Measurements from ENCODE around the gene NFKBIB.

Gene NFKBIB

DNA sequence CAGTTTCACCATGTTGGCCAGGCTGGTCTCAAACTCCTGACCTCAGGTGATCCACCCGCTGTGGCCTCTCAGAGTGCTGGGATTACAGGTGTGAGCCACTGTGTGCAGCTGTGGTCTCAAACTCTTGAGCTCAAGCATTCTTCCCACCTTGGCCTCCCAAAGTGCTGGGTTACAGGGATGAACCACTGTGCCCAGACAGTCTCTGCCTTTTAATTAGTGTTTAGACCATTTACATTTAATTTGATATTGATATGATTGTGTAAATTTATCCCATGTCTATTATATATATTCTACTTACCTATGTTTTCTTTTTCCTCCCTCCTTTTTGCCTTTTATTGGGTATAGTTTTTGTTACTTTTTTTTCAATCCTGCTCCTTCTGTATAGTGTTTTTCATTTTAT lies 1.9 kb downstream of the NFKBIB start:
- H3K4me3 ChIP-seq (ENCODE audit: low read depth, low read length) = no peak overlapping the region

DNA sequence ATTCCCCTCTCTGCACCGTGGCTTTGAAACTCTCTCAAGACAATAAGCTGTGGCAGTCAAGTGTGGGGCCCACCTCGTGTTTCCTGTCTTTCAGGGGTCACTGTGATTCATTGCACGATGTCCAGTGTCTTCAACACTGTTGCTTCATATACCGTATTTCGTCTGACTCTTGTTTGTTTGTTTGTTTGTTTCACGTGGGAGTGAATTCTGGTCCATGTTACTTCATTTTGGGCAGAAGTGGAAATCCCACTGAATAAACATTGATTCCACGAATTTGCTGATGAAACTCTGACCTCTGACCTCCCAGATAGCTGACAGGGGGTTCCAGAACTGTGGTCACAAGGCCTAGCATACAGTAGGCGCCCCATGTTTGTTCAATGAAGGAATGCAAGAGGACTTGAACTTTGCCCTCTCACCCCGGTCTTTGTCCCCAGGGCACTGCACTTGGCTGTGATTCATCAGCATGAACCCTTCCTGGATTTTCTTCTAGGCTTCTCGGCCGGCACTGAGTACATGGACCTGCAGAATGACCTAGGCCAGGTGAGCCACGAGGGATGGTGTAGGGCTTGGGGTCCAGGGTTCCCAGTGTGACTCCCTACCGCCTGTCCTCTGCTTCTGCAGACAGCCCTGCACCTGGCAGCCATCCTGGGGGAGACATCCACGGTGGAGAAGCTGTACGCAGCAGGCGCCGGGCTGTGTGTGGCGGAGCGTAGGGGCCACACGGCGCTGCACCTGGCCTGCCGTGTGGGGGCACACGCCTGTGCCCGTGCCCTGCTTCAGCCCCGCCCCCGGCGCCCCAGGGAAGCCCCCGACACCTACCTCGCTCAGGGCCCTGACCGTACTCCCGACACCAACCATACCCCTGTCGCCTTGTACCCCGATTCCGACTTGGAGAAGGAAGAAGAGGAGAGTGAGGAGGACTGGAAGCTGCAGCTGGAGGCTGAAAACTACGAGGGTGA lies 5.1 kb downstream of the NFKBIB start:
- H3K4me3 ChIP-seq (ENCODE audit: low read depth, low read length) = no peak overlapping the region

GRCh38 chr19:38905620-38906019 lies 5.9 kb downstream of the NFKBIB start:
- no peak overlapping the region for H3K4me3 ChIP-seq (ENCODE audit: low read depth, low read length)

- H3K4me3 ChIP-seq (ENCODE audit: low read depth, low read length) = no peak overlapping the region
Measured at GRCh38 chr19:38907227-38907626, 7.5 kb downstream of the NFKBIB start.

DNA sequence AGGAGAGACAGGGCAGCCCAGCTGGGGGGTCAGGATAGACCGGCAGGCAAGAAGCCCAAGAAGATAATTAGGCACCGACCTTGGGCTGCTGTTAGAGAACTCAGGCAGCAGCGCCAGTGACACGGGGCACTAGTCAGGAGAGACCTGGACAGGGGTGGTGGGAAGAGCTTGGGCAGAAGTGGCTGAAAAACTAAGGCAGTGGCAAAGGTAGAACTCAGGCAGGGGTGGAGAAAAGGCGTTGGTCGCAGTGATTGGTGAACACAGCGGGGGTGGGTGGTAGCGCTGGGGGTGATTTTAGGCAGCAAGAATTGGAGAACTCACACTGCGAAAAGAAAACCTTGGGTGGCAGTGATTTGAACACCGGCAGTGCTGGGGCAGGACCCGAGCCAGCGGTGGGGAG lies 7.9 kb downstream of the NFKBIB start:
- no peak overlapping the region for H3K4me3 ChIP-seq (ENCODE audit: low read depth, low read length)

- no peak overlapping the region for H3K4me3 ChIP-seq (ENCODE audit: low read depth, low read length)
Measured at GRCh38 chr19:38908911-38909310, 9.1 kb downstream of the NFKBIB start.

DNA sequence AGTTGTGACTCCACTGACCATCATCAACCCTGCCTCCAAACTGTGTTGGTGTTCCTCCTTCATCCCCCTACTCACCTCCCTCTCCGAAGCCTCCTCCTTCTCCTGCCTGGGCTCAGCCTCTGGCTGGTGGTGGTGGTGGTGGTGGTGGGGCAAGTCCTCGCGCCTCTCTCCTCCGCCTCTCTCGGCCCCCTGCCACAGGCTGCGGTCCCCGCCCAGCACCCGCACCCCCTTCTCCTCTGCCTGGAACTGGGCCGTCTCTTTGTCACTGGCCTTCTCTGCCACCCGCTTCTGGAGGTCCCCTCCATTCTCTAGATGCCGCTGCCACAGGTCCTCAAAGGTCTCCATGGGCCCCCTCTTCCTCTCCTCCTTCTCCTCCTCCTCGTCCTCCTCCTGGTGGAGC lies 10.7 kb downstream of the NFKBIB start:
- no peak overlapping the region for H3K4me3 ChIP-seq (ENCODE audit: low read depth, low read length)

DNA sequence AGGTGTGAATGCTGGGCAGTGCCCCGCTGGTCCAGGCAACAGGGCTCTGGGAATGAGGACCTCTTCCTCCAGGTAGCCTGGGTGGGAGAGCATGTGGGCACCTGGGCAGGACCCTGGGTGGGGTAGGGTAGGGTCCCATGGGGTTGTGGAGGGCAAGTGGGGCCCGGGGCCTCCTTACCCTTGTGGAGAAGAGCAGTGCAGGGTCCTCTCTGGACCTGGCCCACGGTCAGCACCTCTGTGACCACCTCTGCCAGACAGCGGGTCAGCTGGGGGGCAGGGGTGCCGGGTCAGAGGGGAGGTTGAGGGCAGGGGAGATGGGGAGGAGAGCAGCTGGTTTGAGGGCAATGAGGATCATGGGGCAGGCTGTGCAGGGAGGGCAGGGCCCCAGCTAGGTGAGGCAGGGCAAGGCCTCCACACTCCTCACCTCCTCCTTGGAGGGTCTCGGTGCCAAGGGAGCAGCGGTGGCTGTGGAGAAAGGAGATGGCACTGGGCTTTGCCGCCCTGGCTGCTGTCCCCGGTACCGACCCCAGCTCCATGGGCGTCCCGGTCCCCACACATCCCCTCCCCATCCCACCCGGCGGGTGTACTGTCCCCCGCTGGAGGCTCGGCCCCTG lies 11.7 kb downstream of the NFKBIB start:
- H3K4me3 ChIP-seq (ENCODE audit: low read depth, low read length) = no peak overlapping the region

- H3K4me3 ChIP-seq (ENCODE audit: low read depth, low read length) = no peak overlapping the region
Measured at GRCh38 chr19:38912600-38913514, 13.1 kb downstream of the NFKBIB start.

DNA sequence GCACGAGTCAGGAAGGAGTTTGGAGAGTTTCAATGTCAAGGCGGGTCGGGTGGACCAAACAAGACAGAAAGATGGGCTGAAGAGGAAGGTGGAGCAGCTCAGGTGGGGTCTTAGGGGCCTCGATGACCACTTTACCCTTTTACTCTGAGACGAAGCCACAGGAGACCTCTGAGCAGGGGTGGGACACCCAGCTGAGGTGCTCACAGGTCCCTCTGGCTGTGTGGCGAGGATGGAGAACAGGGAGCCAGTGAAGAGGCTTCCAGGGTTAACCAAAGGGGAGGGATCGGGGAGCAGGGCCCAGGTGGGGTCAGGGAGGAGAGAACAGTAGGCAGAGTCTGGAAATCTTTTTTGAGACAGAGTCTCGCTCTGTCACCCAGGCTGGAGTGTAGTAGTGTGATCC lies 14.2 kb downstream of the NFKBIB start:
- H3K4me3 ChIP-seq (ENCODE audit: low read depth, low read length) = no peak overlapping the region

GRCh38 chr19:38915329-38916321 lies 15.9 kb downstream of the NFKBIB start:
- H3K4me3 ChIP-seq (ENCODE audit: low read depth, low read length) = no peak overlapping the region

GRCh38 chr19:38917516-38917915 lies 17.7 kb downstream of the NFKBIB start:
- H3K4me3 ChIP-seq (ENCODE audit: low read depth, low read length) = no peak overlapping the region

- no peak overlapping the region for H3K4me3 ChIP-seq (ENCODE audit: low read depth, low read length)
Measured at GRCh38 chr19:38917921-38918491, 18.2 kb downstream of the NFKBIB start.

DNA sequence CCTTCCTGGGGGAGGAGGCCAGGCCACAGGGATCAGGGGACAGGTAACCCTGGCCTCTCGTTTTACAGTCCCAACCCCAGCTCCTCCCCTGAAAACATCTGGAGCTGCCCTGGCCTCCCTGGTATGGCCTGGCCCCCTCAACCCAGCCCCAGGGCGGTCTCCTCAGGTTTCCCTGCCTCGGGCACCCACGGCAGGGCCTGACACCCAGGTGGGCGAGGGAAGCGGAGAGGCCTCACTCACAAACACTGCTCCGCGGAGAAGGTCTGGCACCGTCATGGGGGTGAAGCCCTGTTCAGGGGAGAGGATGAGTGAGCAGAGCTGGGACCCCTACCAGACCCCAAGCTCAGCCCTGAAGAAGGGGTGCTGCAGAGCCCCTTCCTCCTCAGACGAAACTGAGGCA lies 18.8 kb downstream of the NFKBIB start:
- no peak overlapping the region for H3K4me3 ChIP-seq (ENCODE audit: low read depth, low read length)

- no peak overlapping the region for H3K4me3 ChIP-seq (ENCODE audit: low read depth, low read length)
Measured at GRCh38 chr19:38919837-38920601, 20.2 kb downstream of the NFKBIB start.

GRCh38 chr19:38920602-38921419 lies 21.0 kb downstream of the NFKBIB start:
- no peak overlapping the region for H3K4me3 ChIP-seq (ENCODE audit: low read depth, low read length)

DNA sequence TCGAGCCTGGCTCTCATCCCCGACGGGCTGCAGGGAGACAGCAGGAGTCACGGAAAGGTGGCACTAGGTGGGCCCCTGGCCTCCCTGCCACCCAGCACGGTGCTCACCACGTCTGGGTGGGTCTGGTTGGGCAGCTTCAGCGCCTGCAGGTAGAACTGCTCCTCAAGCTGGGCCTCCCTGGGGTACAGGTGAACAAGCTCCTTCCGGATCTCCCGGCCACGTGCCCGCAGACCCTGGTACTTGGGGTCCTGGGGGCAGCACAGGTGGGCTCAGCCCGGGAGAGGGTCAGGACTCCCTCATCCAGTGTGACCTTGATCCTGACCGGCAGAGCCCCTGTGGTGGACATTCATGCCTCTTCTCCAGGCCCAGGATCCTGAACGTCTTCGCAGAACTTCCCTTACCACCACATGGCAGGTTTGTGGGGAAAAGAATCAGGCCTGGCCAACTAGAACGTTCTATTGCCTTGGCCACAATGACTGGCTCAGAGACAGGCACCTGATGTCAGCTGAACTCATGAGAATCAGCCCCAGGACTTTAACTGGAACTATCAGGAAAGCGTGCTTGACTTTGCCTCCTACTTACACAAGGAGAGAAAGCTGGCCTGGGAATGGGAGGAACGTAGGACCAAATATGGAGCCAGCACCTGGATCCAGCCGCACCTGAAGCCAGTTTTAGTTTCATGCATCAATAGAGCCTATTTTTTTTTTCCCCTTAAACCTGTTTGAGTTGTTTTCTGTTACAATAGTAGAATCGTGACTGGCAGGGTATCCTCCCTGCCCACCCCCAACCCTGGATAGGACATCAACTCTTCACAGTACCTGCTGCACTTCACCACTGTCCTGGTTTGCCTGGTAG lies 21.9 kb downstream of the NFKBIB start:
- no peak overlapping the region for H3K4me3 ChIP-seq (ENCODE audit: low read depth, low read length)

Measured in iPS-11a (cell line).